HUES64 (cell line): ENCODE results near the gene KRT32. TPM values are rescaled to one million over a fixed set of nuclear protein-coding genes. Genes with fewer than 3 reads are reported as not detected.

Experiments
- H3K27ac ChIP-seq: 2 replicates; pipeline ENCODE4 v1.7.0; 2013; ENCODE audit warnings: low read depth, low read length, inconsistent platforms
- H3K27me3 ChIP-seq: 2 replicates; pipeline ENCODE4 v1.6.1; 2013; ENCODE audit warnings: mild to moderate bottlenecking, low read length; ENCODE audit not compliant: insufficient read depth
- H3K36me3 ChIP-seq: 2 replicates; pipeline ENCODE4 v1.6.1; 2013; ENCODE audit warnings: mild to moderate bottlenecking, low read length; ENCODE audit not compliant: insufficient read depth
- H3K4me1 ChIP-seq: 2 replicates; pipeline ENCODE4 v1.6.1; 2013; ENCODE audit warnings: mild to moderate bottlenecking, low read length, moderate library complexity; ENCODE audit not compliant: insufficient read depth
- H3K4me3 ChIP-seq: 2 replicates; pipeline ENCODE4 v1.5.1; 2013; ENCODE audit warnings: mild to moderate bottlenecking, low read length, moderate library complexity
- H3K9ac ChIP-seq: 2 replicates; pipeline ENCODE4 v1.6.1; 2013; ENCODE audit warnings: mild to moderate bottlenecking, low read depth, low read length
- H3K9me3 ChIP-seq: 2 replicates; pipeline ENCODE4 v1.6.1; 2013; ENCODE audit warnings: low read depth, low read length; ENCODE audit not compliant: insufficient read depth
- WGBS: fragments of 150-250, 120-280 bp; methylation state at CpG from one replicate; pipeline ENCODE4 v1.1.7; 2013; ENCODE audit warnings: missing lambda C conversion rate; 5-methylcytosine and 5-hydroxymethylcytosine counted together
- polyA plus RNA-seq, 2 experiments: library from polyadenylated mRNA; stranded (reverse); fragments of 50-300 nt; gene quantifications; one replicate each; pipeline ENCODE4 v1.2.3, GENCODE V29; 2013

KRT32 gene
- polyA plus RNA-seq (2013, experiment 1 of 2): not detected
- not detected for polyA plus RNA-seq (2013, experiment 2 of 2)

DNA sequence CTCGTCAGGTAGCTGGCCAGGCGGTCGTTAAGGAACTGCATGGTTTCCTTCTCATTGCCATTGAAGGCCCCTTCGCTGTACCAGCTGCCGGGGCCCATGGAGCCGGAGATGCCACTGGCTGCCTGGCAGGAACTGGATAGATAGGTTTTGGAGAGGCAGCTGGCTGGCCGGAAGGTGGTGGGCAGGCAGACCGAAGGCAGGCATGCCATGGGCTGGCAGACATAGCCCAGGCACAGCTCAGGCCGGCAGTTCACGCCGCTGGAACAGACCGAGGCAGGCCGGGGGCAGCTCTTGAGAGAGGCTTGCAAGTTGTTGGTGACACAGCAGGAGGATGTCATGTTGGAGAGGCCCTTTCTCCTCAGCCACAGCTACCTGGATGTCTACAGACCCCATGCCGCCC, at the start of gene KRT32:
TSS of gene KRT32 (minus strand) at position 399 of the 400 bp plus-strand sequence. CDS start at position 338, 61 bp downstream.
- Histone ChIP-seq H3K4me3 (no peak within 1 kb of the TSS), H3K9me3 (peaks cover 6% of the 10 kb centered on the region), H3K27me3 (no peaks in the 10 kb centered on the region), H3K4me1 (no peaks in the 10 kb centered on the region), H3K9ac (no peak within 1 kb of the TSS), H3K36me3 (no peaks in the 10 kb centered on the region), H3K27ac (no peak within 1 kb of the TSS)
- WGBS: 91% methylated on average over 14 of the region's 14 CpGs

DNA sequence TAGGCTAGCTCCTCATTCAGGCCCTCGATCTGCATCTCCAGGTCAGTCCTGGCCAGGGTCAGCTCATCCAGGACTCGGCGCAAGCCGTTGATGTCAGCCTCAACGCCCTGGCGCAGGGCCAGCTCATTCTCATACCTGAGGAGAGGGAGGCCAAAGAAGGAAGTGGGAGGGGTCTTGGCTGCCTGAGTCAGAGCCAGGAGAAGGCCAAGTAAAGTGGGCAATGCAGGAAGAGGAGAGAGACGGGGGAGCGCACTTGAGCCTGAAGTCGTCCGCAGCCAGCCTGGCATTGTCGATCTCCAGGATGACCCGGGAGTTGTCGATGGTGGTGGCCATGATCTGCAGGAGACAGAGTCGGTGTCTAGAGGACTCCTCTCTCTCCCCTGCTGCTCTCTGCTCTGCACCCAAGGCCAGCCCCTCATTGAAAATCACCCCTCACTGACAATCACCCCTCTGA, 49.7 kb upstream of the KRT32 start:
- no peak overlapping the region for H3K27ac ChIP-seq

DNA sequence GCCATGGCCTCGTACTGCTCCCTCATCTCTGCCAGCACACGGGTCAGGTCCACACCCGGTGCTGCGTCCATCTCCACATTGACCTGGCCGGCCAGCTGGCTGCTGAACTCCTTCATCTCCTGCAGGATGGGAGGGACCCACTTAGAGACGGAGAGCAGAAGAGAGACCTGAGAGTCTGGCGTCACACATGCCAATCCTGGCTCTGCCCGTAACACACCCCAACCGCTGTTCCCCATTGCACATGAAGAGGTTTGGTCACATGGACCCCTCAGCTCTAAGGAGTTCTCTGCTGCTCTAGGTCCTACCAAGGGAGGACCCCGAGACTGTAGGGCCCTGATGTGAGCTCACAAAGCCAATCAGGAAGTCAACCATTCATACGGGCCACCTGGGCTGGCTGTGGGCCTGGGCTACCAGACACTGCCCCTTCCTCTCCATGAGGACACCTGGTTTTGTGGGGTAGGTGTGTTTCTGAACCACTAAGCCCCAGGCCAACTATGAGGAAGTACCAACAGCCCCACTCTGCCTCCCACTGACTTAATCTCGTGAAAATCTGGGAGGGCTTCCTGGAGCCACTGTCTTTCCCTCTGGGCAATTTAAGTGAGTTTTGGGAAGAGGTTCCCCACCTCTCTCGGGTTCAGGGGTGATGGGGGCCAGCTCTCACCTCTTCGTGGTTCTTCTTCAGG, 49.1 kb upstream of the KRT32 start:
- Histone ChIP-seq H3K27me3 (no peaks in the 10 kb centered on the region), H3K9ac (no peak overlapping the region), H3K36me3 (no peaks in the 10 kb centered on the region), H3K4me3 (no peak overlapping the region), H3K9me3 (no peaks in the 10 kb centered on the region), H3K4me1 (peaks cover 5% of the 10 kb centered on the region; the same call in 1 of the 2 replicates), H3K27ac (no peak overlapping the region)
- 93% methylated on average over 14 of the region's 14 CpGs for WGBS

More for the DNA sequence above, 49.7 kb upstream of the KRT32 start:
- no peak overlapping the region for H3K4me3 ChIP-seq
- peaks cover 10% of the 10 kb centered on the region; the same call in 1 of the 2 replicates for H3K4me1 ChIP-seq
- no peak overlapping the region for H3K9ac ChIP-seq
- H3K27me3 ChIP-seq: no peaks in the 10 kb centered on the region
- no peaks in the 10 kb centered on the region for H3K9me3 ChIP-seq
- WGBS: 87% methylated on average over 14 of the region's 14 CpGs
- no peaks in the 10 kb centered on the region for H3K36me3 ChIP-seq

DNA sequence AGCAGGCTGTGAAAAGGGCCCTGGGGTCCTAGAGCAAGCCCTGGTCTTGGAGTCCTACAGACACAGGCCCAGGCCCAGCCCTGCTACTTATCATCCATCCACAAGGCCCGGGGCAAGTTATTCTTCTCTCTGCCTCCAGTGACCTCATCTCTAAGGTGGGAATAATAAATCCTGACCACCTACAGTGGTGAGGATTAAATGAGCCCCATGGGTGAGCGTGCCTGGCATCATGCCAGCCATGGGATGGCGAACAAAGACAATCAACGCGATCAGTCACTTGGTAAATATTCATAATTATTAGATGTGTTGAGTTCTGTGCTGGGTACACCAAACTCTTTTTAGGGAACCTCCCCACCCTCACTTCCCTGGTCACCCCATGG, 46.0 kb upstream of the KRT32 start:
- Histone ChIP-seq H3K27me3 (no peaks in the 10 kb centered on the region), H3K36me3 (no peaks in the 10 kb centered on the region), H3K9ac (no peak overlapping the region), H3K27ac (no peak overlapping the region), H3K4me3 (no peak overlapping the region), H3K4me1 (peaks cover 10% of the 10 kb centered on the region), H3K9me3 (no peaks in the 10 kb centered on the region)
- WGBS: 93% methylated on average over 5 of the region's 5 CpGs

DNA sequence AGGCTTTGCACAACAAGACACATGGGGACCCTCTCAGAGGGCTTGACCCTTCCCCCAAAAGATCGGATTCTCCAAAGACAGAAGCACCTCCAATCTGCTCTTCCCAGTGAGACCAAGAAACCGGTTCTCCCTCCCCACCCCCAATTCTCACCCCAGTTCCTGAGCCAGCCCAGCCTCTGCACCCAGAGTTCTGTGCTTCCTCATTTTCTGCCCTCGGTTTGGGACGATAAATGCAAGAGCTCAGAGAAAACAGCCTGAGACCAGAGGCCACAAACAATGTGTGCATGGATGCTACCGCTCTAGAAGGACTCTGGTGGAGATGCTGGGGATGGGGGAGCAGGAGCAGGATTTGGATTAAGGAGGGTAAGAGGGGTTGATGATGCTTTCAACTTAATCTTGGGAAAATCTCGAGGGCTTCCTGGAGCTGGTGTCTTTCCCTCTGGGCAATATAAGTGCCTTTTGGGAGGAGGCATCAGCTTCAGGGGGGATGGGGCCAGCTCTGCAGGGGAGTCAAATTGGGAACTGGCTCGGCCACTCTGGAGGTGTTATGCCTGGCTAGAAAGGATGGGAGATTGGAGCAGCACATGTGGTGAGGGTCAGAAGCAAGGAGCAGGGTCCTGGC, 45.5 kb upstream of the KRT32 start:
- Histone ChIP-seq H3K4me1 (peaks cover 10% of the 10 kb centered on the region), H3K4me3 (no peak overlapping the region), H3K36me3 (no peaks in the 10 kb centered on the region), H3K27me3 (no peaks in the 10 kb centered on the region), H3K27ac (no peak overlapping the region), H3K9me3 (no peaks in the 10 kb centered on the region), H3K9ac (no peak overlapping the region)
- 82% methylated on average over 7 of the region's 7 CpGs for WGBS

DNA sequence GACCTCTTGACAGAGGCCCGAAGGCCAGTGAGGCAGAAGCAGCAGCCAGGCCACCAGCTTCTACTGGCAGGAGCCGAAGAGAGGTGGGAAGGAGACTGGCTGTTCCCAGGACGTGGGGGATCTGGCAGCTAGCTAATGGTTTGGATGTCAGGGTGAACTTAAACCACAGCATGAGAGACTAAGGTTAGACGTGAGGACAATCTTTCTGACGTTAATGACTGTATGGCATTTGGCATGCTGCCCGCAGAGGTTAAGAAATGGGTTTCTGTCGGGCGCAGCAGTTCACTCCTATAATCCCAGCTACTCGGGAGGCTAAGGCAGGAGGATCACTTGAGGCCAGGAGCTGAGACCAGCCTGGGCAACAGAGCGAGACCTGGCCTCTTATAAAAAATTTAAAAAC, 44.5 kb upstream of the KRT32 start:
- Histone ChIP-seq H3K9me3 (no peaks in the 10 kb centered on the region), H3K27ac (no peak overlapping the region), H3K27me3 (no peaks in the 10 kb centered on the region), H3K4me3 (no peak overlapping the region), H3K9ac (no peak overlapping the region), H3K36me3 (no peaks in the 10 kb centered on the region), H3K4me1 (peaks cover 10% of the 10 kb centered on the region)
- WGBS: 92% methylated on average over 10 of the region's 10 CpGs

DNA sequence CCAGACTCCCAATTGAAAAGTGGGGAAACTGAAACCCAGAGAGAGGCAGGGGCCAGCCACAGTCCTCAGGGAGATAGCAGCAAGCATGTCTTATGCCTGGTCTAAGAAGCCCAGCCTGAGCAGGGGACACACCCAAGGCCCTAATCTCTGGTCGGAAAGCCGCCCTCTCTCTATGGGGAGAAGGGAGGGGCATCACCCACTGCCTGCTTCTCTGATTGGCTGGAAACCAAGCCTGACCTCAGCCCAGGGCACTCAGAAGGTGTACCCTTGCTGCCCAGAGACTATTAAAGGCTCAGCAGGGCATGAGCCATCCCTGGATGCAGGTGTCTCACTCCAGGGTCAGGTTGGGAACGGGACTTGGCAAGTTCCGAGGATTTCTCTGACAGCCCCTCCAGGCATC, 43.9 kb upstream of the KRT32 start:
- H3K27ac ChIP-seq: no peak overlapping the region
- H3K9ac ChIP-seq: no peak overlapping the region
- peaks cover 10% of the 10 kb centered on the region for H3K4me1 ChIP-seq
- H3K27me3 ChIP-seq: no peaks in the 10 kb centered on the region
- no peaks in the 10 kb centered on the region for H3K36me3 ChIP-seq
- no peak overlapping the region for H3K4me3 ChIP-seq
- no peaks in the 10 kb centered on the region for H3K9me3 ChIP-seq
- 76% methylated on average over 4 of the region's 4 CpGs for WGBS

DNA sequence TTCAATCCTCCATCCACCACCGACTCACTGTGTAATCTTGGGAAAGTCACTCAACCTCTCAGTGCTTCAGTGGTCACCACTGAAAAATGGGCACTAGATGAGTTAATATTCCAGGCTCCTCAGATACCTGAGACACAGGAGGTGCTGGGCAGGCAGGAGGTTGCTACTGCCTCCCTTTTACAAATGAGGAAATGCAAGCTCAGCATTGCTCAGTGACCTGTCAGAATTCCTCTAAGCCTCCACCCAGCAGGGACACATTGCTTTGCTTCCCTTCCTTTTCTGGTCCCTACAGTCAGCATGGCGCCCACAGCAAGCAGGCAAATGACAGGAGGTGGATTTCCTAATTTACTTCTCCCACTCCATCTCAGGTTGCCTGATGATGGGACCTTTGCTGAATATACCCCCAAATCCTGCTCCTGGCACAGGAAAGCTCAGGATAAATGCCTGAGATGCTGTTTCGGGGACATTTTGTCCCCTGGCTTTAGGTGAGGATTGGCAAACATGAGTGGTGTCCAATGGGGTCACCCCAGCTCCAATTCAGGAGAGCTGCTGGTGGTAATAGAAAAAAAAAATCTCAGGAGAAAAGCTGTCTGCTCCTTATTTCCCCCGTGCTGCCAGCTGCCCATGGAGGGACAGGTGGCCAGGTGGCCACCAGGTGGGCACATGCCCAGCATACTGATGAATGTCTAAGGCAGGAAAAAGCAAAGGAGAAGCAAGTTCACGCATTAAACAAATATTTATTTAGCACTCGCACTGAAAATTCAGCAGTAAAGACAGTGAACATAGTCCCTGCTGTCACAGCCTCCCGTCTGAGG, 43.3 kb upstream of the KRT32 start:
- Histone ChIP-seq H3K9me3 (no peaks in the 10 kb centered on the region), H3K27me3 (no peaks in the 10 kb centered on the region), H3K4me1 (peaks cover 10% of the 10 kb centered on the region), H3K27ac (no peak overlapping the region), H3K36me3 (no peaks in the 10 kb centered on the region), H3K9ac (no peak overlapping the region), H3K4me3 (no peak overlapping the region)
- 85% methylated on average over 7 of the region's 7 CpGs for WGBS

DNA sequence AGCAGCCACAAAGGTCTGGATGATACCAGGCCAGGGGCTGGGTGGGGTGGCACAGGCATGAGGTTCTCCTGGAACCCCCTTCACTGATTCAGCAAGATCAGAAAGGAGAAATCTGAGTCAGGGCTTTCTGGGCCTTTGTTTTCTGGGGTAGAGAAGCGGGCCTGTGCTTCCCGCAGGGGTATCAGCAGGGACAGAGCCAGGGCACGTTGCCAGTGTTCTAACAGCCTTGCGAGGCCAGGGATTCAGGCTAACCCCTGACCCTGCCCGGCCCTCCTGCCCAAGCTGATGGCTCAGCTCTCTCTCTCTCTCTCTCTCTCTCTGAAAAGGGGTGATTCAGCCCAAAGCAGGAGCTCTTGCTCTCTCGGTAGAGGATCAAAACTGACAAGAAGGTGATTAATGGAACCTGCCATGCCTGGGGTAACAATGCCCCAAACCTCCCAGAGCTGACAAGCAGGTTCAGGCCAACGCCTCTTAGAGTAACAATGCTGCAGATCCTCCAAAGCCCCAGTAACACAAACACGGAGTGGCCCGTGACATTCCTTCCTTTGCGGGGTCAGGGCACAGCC, 40.2 kb upstream of the KRT32 start:
- no peak overlapping the region for H3K9ac ChIP-seq
- H3K4me3 ChIP-seq: no peak overlapping the region
- H3K36me3 ChIP-seq: no peaks in the 10 kb centered on the region
- peaks cover 10% of the 10 kb centered on the region for H3K4me1 ChIP-seq
- no peaks in the 10 kb centered on the region for H3K9me3 ChIP-seq
- no peaks in the 10 kb centered on the region for H3K27me3 ChIP-seq
- H3K27ac ChIP-seq: no peak overlapping the region
- 65% methylated on average over 10 of the region's 10 CpGs for WGBS

DNA sequence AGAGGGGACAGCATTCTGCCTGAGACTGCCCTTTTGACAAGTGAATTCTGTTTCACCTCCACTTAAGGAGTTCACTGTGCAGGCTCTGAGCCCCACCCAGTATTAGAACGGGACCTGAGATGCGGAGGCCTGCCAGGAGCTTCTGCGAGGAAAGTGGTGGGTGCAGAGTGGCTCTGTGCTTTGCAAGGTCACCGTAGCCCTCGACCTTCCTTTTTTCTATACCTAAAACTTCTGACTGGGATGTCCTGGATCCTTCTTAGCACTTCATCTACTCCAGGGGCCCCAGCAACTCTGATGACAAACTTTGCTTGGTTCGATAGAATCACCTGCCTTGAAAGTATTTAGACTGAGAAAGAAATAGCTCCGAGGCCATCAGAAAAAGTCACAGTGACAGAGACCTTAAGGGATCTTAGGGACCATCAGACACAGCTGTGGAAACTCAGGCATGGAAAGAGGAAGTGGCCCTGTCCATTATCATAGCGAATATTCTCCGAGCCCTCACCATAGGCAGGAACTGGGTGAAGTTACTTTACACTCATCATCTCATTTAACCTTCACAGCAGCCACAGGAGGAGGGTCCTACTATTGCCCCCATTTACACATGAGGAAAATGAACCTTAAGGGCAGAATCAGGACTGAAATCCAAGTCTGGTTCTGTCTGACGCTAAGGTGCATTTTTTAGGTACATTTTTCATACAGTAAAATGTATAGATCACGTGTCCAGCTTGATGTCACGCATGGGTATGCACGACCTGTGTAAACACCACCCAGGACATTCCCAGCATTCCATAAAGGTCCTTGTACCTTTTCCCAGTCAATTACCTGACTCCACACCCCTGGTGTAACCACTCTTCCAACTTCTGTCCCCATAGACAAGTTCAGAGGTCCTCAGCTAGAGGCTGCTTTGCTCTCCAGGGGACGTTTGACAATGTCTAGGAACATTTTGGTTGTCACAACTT, 38.9 kb upstream of the KRT32 start:
- H3K4me1 ChIP-seq: peaks cover 10% of the 10 kb centered on the region
- H3K36me3 ChIP-seq: no peaks in the 10 kb centered on the region
- no peak overlapping the region for H3K4me3 ChIP-seq
- H3K27me3 ChIP-seq: no peaks in the 10 kb centered on the region
- 92% methylated on average over 14 of the region's 14 CpGs for WGBS
- H3K9ac ChIP-seq: no peak overlapping the region
- no peaks in the 10 kb centered on the region for H3K9me3 ChIP-seq
- no peak overlapping the region for H3K27ac ChIP-seq
